Anterior cingulate cortex (tissue), 58 donors: ENCODE results near the gene DIO3.

Source experiments
- DNase-seq, 58 donors: peaks; one replicate each; lab custom pipeline; 2025; lab: John Stamatoyannopoulos, UW

Gene DIO3

GRCh38 chr14:101561145-101561896 lies at the start of gene DIO3:
Gene DIO3, plus strand, starts transcription at chr14:101561495.
- DNase-seq: no peak

GRCh38 chr14:101511620-101512375 lies 49.5 kb upstream of the DIO3 start:
- DNase-seq: no peak

GRCh38 chr14:101512376-101512695 lies 49.0 kb upstream of the DIO3 start:
- DNase-seq: no peak

GRCh38 chr14:101514136-101514535 lies 47.2 kb upstream of the DIO3 start:
- DNase-seq: no peak

- no peak for DNase-seq
These were observed 44.9 kb upstream of the DIO3 start for GRCh38 chr14:101516401-101516800.

GRCh38 chr14:101518611-101519473 lies 42.5 kb upstream of the DIO3 start:
- DNase-seq: peak in 3 of 58 donors; percentile 31 to 68 (median 37)

GRCh38 chr14:101520621-101521472 lies 40.4 kb upstream of the DIO3 start:
- peak in 23 of 58 donors; percentile 12 to 84 (median 39) for DNase-seq

GRCh38 chr14:101521473-101521915 lies 39.8 kb upstream of the DIO3 start:
- peak in 10 of 58 donors; percentile 18 to 75 (median 50) for DNase-seq

GRCh38 chr14:101521978-101522377 lies 39.3 kb upstream of the DIO3 start:
- DNase-seq: no peak

GRCh38 chr14:101525640-101526527 lies 35.4 kb upstream of the DIO3 start:
- DNase-seq: no peak

GRCh38 chr14:101527987-101528386 lies 33.3 kb upstream of the DIO3 start:
- DNase-seq: no peak

GRCh38 chr14:101529079-101529478 lies 32.2 kb upstream of the DIO3 start:
- no peak for DNase-seq

GRCh38 chr14:101534198-101534597 lies 27.1 kb upstream of the DIO3 start:
- no peak for DNase-seq

- DNase-seq: no peak
These were observed 26.1 kb upstream of the DIO3 start for GRCh38 chr14:101535232-101535631.

GRCh38 chr14:101535701-101536207 lies 25.5 kb upstream of the DIO3 start:
- DNase-seq: no peak

- DNase-seq: no peak
These were observed 24.0 kb upstream of the DIO3 start for GRCh38 chr14:101537286-101537685.

GRCh38 chr14:101538878-101539277 lies 22.4 kb upstream of the DIO3 start:
- DNase-seq: no peak

GRCh38 chr14:101539880-101540279 lies 21.4 kb upstream of the DIO3 start:
- no peak for DNase-seq
